HepG2 (cell line): ENCODE results near the gene TBC1D5. TPM values are rescaled to one million over a fixed set of nuclear protein-coding genes. Genes with fewer than 3 reads are reported as not detected.

Source experiments
- ATAC-seq: fragments of 200-7000 bp; cut with Tn5 transposase; 3 replicates; pipeline ENCODE4 v1.9.1; 2020; ENCODE audit warnings: mild to moderate bottlenecking, moderate library complexity
- BruUV-seq: library from RNA; stranded (reverse); fragments of 400-500 nt; replicated peaks from 2 replicates; lab custom pipeline; 2021; lab: Mats Ljungman, UMichigan
- CTCF ChIA-PET: fragments of 300-600 bp; formaldehyde crosslinking; extraction: SDS; loops from one replicate; lab custom pipeline; 2021; ENCODE audit warnings: low total read pairs, inconsistent platforms, low intra/inter-chr PET ratio; lab: Yijun Ruan, JAX
- POLR2A ChIA-PET: fragments of 350-600 bp; sonication (Branson Sonifier 250); formaldehyde crosslinking; loops from one replicate; lab custom pipeline; 2020; ENCODE audit warnings: antibody characterized with exemption, inconsistent platforms; lab: Yijun Ruan, JAX
- DNase-seq: peaks from one replicate; pipeline ENCODE4 v3.0.0-alpha.2; 2015; ENCODE audit warnings: low spot score
- FAIRE-seq: peaks from 3 replicates; lab custom pipeline; 2011; peaks lifted over from hg19 to GRCh38; lab: Jason Lieb, UNC
- H2AFZ ChIP-seq: one replicate; pipeline ENCODE4 v1.6.1; 2011; ENCODE audit warnings: low read length, inconsistent platforms
- H3K27ac ChIP-seq: fragments of 300-600 bp; 3 replicates; pipeline ENCODE4 v1.8.0; 2011; ENCODE audit warnings: mixed run types, mild to moderate bottlenecking, mixed read lengths, low read length, inconsistent platforms; ENCODE audit not compliant: insufficient read depth; ENCODE audit errors: extremely low read length
- H3K27me3 ChIP-seq, 2 experiments: fragments of 200-600 bp in 1 of 2; 2 replicates in 1 of 2; 3 replicates in 1 of 2; pipeline versions ENCODE4 v1.6.0 to v1.8.0; 2011; ENCODE audit warnings: low read length in 2 of 2, mild to moderate bottlenecking in 2 of 2, moderate library complexity in 2 of 2, inconsistent platforms in 1 of 2; ENCODE audit not compliant: insufficient read depth in 2 of 2, control insufficient read depth in 1 of 2
- H3K36me3 ChIP-seq, 2 experiments: fragments of 200-600 bp in 1 of 2; replicated peaks in 1 of 2; 2 replicates in 1 of 2; 3 replicates in 1 of 2; pipeline versions ENCODE4 v1.5.1 to v1.8.0; 2011; ENCODE audit warnings: low read length in 2 of 2, inconsistent platforms in 1 of 2; ENCODE audit not compliant: insufficient read depth in 2 of 2, control insufficient read depth in 1 of 2
- H3K4me1 ChIP-seq: 2 replicates; pipeline ENCODE4 v1.5.1; 2012; ENCODE audit warnings: low read length, inconsistent platforms; ENCODE audit not compliant: insufficient read depth
- H3K4me2 ChIP-seq: 2 replicates; pipeline ENCODE4 v1.6.0; 2011; ENCODE audit warnings: low read depth, low read length, inconsistent platforms
- H3K4me3 ChIP-seq, 3 experiments: fragments of 200-600 bp in 1 of 3; sonication (generic), shearing (Covaris generic) in 1 of 3; replicated peaks in 1 of 3; 2 replicates each; pipeline ENCODE4 v1.5.1; 2011 to 2016; ENCODE audit warnings: low read length in 3 of 3, inconsistent platforms in 2 of 3, low read depth in 2 of 3, mild to moderate bottlenecking in 2 of 3, control low read depth in 1 of 3, mixed read lengths in 1 of 3; ENCODE audit not compliant: insufficient read depth in 1 of 3
- H3K79me2 ChIP-seq: one replicate; pipeline ENCODE4 v1.6.1; 2011; ENCODE audit warnings: low read length, inconsistent platforms; ENCODE audit not compliant: insufficient read depth
- H3K9ac ChIP-seq: 2 replicates; pipeline ENCODE4 v1.6.0; 2011; ENCODE audit warnings: mild to moderate bottlenecking, low read depth, low read length, inconsistent platforms; ENCODE audit not compliant: insufficient read depth
- H3K9me3 ChIP-seq: 2 replicates; pipeline ENCODE4 v1.5.1; 2012; ENCODE audit warnings: mild to moderate bottlenecking, low read length
- H4K20me1 ChIP-seq: 2 replicates; pipeline ENCODE4 v1.6.0; 2011; ENCODE audit warnings: inconsistent platforms, mild to moderate bottlenecking, low read length, moderate library complexity; ENCODE audit not compliant: insufficient read depth
- CREBL2 ChIP-seq: sonication (generic); formaldehyde crosslinking; IDR thresholded peaks from 2 replicates; pipeline ENCODE4 v1.8.1; 2023; ENCODE audit warnings: missing genetic modification reagents, mild to moderate bottlenecking, borderline replicate concordance
- NFIC ChIP-seq: IDR thresholded peaks from 2 replicates; pipeline ENCODE4 v1.6.1; 2012; ENCODE audit warnings: mild to moderate bottlenecking, low read length, inconsistent platforms
- ZNF501 ChIP-seq: sonication (generic); formaldehyde crosslinking; IDR thresholded peaks from 2 replicates; pipeline ENCODE4 v1.5.1; 2020; ENCODE audit warnings: mild to moderate bottlenecking, moderate library complexity, missing genetic modification reagents
- ZNF790 ChIP-seq: sonication (generic); formaldehyde crosslinking; IDR thresholded peaks from 2 replicates; pipeline ENCODE4 v1.8.0; 2022; ENCODE audit warnings: missing genetic modification reagents, mild to moderate bottlenecking, borderline replicate concordance
- WGBS: methylation state at CpG from one replicate; pipeline ENCODE4 v1.1.6; 2017; ENCODE audit warnings: low lambda C conversion rate; 5-methylcytosine and 5-hydroxymethylcytosine counted together
- in situ Hi-C: cut with HindIII; loops from 2 replicates; pipeline ENCODE4 v1.10.0; 2017; ENCODE audit warnings: low pct_unique_long_range_greater_than_20kb; ENCODE audit not compliant: extremely low pct_ligation_motif_present
- intact Hi-C: fragments of 100-400 bp; cut with micrococcal nuclease; formaldehyde crosslinking; loops from one replicate; pipeline ENCODE4 v1.10.0; 2022; ENCODE audit not compliant: unreplicated experiment
- polyA plus RNA-seq, 8 experiments: library from polyadenylated mRNA; depleted of rRNA in 3 of 8; stranded (reverse) in 7 of 8; unstranded in 1 of 8; fragments of >200 nt; fragmentation: Illumina TruSeq in 4 of 8; extraction: Trizol in 4 of 8; gene quantifications; 2 replicates each; pipeline versions ENCODE4 v1.2.1 to v1.2.3, GENCODE V29; 2011 to 2016; ENCODE audit warnings: low read depth in 4 of 8, missing spikeins in 1 of 8, mixed read lengths in 1 of 8; ENCODE audit not compliant: insufficient read depth in 1 of 8
- total RNA-seq, 5 experiments: library from RNA; depleted of rRNA; stranded (reverse); fragments of >200 nt; fragmentation: Illumina TruSeq; extraction: Trizol; gene quantifications; 2 replicates each; pipeline ENCODE4 v1.2.3, GENCODE V29; 2016; ENCODE audit warnings: low read depth in 1 of 5

The TBC1D5 gene
- total and polyA plus RNA-seq, 2 of the 13 experiments (the other 11 are each of a cell fraction or from before 2014, with no cell fraction given), result 19.2 to 33.3 TPM

- Histone ChIP-seq H3K9ac (no peak overlapping the region), H3K4me3 (no peak overlapping the region), H3K36me3 (no peaks in the 10 kb centered on the region; a peak in 1 of 5 replicates), H2AFZ (no peak overlapping the region), H3K79me2 (no peaks in the 10 kb centered on the region), H3K4me2 (no peak overlapping the region), H4K20me1 (no peaks in the 10 kb centered on the region), H3K27me3 (no peaks in the 10 kb centered on the region; a peak in 1 of 5 replicates), H3K9me3 (no peaks in the 10 kb centered on the region), H3K27ac (no peak overlapping the region), H3K4me1 (no peaks in the 10 kb centered on the region)
- FAIRE-seq (no peak), ATAC-seq (no peak), DNase-seq (no peak)
- CTCF ChIA-PET, result no interaction called here
- TF ChIP-seq CREBL2, result no peak
- TF ChIP-seq ZNF501 (CRISPR knock-in tag), result no peak
- in situ Hi-C loops (no loop called here), intact Hi-C loops (no loop called here)
- BruUV-seq, result no TSS peak
- POLR2A ChIA-PET, result no interaction called here
- 96% methylated on average over 5 of the region's 5 CpGs for WGBS
These were observed 385.3 kb downstream of the TBC1D5 start for GRCh38 chr3:17357035-17357710.

GRCh38 chr3:17356585-17356984 lies 385.8 kb downstream of the TBC1D5 start:
- Histone ChIP-seq H3K4me1 (no peaks in the 10 kb centered on the region), H3K4me2 (no peak overlapping the region), H3K79me2 (no peaks in the 10 kb centered on the region), H2AFZ (no peak overlapping the region), H3K27me3 (no peaks in the 10 kb centered on the region; a peak in 1 of 5 replicates), H3K9ac (no peak overlapping the region), H4K20me1 (no peaks in the 10 kb centered on the region), H3K36me3 (no peaks in the 10 kb centered on the region), H3K9me3 (no peaks in the 10 kb centered on the region)
- POLR2A ChIA-PET, result no interaction called here
- no TSS peak for BruUV-seq
- no peak for DNase-seq
- TF ChIP-seq NFIC (no peak), ZNF790 (CRISPR knock-in tag) (no peak)
- TF ChIP-seq, all 625 proteins: peak for 0
- Histone ChIP-seq H3K4me3 (no peak overlapping the region), H3K27ac (no peak overlapping the region)
- intact Hi-C loops, result no loop called here
- FAIRE-seq (no peak), ATAC-seq (no peak)
- CTCF ChIA-PET, result no interaction called here
- in situ Hi-C loops, result no loop called here
